Smooth muscle cell of the coronary artery (primary cell): ENCODE data around the gene VDAC1. TPM values are rescaled to one million over a fixed set of nuclear protein-coding genes. Genes with fewer than 3 reads are reported as not detected.

Experiments
- total RNA-seq: library from RNA; depleted of rRNA; stranded (reverse); fragments of >200 nt; gene quantifications from 2 replicates; pipeline ENCODE4 v1.2.3, GENCODE V29; 2014; ENCODE audit warnings: low replicate concordance

VDAC1 gene
- total RNA-seq = 288 and 329 TPM in 2 replicates

GRCh38 chr5:134004626-134005416 lies at the start of gene VDAC1:
TSS of gene VDAC1 (minus strand) at chr5:134004975. CDS start at chr5:133993012, 11,963 bp downstream.

GRCh38 chr5:133968204-133968980 lies 36.4 kb downstream of the VDAC1 start, which contains the start of gene C5orf15:
TSS of gene C5orf15 (minus strand) at chr5:133968625. CDS start at chr5:133968584, 41 bp downstream.

Other genes with a start within 250 kb of the VDAC1 start
- gene C5orf15, start 36.4 kb downstream of the VDAC1 start, total RNA-seq = 45.9 and 68.7 TPM in 2 replicates
- gene TCF7, start 109.7 kb upstream of the VDAC1 start, total RNA-seq = 0.45 and 0.94 TPM in 2 replicates
- 199 and 288 TPM in 2 replicates for gene SKP1, start 172.0 kb upstream of the VDAC1 start, total RNA-seq
- gene PPP2CA, start 221.1 kb upstream of the VDAC1 start, total RNA-seq = 53.1 and 82.1 TPM in 2 replicates